CD4-positive, alpha-beta T cell treated with Interleukin-17A for 4 hours (primary cell): ENCODE results near the gene SSH2.
A peak's percentile ranks its signal among the peaks of the same experiment; 100 is the strongest.
"Not testable (repeated sequence)": the region's sequence is repeated elsewhere in the genome, so short reads cannot be mapped to it uniquely, and the experiment has no call there.

Experiments
- DNase-seq: peaks from one replicate; pipeline ENCODE4 v3.0.0-alpha.2; 2020; ENCODE audit warnings: mixed read lengths

SSH2 gene

DNA sequence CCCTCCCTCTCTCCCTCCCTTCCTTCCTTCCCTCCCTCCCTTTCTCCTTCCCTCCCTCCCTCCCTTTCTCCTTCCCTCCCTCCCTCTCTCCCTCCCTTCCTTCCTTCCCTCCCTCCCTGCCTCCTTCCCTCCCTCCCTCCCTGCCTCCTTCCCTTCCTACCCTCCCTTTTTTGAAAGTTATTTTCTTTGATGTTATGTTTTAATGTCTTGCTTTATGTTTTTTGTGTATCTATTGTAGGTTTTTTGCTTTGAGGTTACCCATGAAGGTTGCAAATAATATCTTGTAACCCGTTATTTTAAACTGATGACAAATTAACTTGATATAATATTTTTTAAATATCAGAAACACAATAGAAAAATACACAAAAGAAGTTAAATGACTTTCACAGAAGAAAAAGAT, 96.2 kb downstream of the SSH2 start:
- no peak for DNase-seq

- no peak for DNase-seq
These were observed 101.2 kb downstream of the SSH2 start for GRCh38 chr17:29828676-29829284.

GRCh38 chr17:29827179-29827578, 102.8 kb downstream of the SSH2 start:
- DNase-seq = no peak

DNA sequence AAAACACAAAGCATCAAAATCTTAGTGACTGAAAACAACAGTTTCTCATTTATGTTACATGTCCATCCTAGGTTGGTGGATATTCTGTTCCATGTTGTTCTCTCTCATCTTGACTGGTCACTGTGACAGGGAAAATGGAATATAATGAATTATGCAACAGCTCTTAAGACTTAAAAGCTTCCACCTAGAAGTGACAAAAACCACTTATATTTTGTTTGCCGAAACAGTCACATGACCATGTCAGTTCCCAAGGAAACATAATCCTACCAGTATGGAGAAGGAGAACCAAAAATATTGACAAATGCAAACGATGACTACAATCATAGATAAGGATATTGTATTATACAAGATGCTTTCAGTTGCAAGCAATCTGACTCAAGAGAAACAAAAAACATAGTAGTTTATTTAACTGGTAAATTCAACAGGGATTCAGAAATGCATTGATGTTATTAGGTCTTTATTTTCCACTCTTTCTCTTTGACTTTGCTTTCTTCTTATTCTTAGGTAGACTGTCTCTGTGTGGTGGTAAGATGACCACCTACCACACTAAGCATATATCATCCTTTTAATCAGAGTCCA, 103.8 kb downstream of the SSH2 start:
- no peak for DNase-seq

DNA sequence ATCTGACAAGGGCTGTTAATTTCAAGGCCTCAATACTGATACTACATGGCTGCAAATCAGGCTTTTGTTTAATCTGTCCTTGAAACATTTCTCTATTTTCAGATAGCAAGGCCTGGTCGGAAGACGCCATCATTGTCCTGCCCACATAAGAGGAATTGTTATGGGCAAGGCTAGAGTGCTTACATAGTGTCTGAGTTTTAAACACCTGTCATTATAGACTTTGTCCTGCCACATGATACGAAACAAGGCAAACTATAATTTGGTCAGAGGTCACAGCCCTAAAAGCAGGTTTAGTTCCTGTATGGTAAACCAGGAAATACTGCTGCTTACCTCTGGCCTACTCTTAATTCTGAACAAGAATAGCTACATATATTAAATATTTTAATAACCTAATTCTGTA, 104.4 kb downstream of the SSH2 start:
- DNase-seq = no peak

- no peak for DNase-seq
These were observed 108.1 kb downstream of the SSH2 start for GRCh38 chr17:29821897-29822296.

DNA sequence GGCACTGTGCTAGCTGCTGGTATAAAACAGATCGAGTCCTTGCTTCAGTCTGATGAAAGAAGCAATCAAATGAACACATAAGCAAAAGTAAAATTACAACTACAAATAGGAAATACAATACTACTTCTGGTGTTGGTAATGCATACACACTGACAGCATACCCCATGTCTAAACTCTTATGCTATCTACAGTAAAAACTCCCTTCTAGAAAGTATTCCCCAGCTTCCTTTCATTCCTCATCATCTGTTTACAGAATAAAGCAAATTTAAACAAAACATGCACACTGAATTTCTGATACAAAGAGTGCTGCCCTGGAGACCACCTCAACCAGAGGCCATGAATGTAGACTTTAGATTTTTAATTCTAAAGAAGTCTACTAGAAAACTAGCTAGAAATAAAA, 109.6 kb downstream of the SSH2 start:
- DNase-seq = no peak

DNA sequence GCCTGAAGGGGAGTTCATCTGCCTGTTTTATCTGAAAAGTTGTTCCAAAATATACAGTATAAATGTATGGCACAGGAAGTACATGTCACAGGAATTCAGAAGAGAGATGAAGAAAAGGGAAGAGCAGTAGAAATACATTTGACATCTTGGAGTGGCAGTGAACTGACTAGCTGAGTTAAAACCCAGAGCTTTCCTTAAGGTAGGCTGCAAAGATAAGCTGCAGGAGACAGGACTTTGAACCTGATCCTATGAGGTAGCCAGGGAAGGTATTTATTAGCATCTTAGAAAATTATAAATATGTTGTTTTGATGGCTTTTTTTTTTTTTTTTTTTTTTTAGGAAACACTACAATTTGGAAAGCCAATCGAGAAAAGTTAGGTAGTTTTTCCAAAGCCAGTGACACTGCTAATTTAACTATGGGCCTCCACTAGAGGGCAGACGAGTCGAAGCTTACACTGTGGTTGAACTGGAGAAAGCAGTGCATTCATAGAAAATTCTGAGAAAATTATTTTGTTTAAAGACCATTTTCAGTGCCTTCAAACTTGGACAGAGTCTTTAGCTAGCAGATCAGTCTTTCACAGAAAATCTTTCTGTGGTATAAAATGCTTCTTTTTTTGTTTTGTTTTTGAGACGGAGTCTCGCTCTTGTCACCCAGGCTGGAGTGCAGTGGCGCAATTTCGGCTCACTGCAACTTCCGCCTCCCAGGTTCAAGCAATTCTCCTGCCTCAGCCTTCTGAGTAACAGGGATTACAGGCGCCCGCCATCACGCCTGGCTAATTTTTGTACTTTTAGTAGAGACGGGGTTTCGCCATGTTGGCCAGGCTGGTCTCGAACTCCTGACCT, 122.3 kb downstream of the SSH2 start:
- DNase-seq = peak; percentile 81

GRCh38 chr17:29802246-29802645, 127.8 kb downstream of the SSH2 start:
- DNase-seq = no peak

DNA sequence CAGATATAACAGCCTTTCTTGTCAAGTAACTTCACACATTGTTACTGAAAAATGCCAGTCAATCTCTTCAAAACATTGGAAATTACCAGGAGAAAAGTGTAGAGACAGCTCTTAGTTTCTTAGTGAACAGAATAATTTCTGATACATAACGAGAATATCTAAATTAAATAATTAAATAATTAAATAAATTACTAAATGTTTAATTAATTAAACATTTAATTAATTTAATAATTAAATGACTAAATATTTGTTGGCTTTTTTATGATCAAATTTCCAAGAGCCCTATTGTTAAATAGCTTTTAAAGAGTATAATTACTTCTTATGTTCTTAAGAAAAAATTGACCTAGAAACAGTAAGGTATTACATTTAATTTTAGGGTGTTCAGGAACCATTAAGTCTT, 129.6 kb downstream of the SSH2 start:
- no peak for DNase-seq

- no peak for DNase-seq
These were observed 133.4 kb downstream of the SSH2 start for GRCh38 chr17:29796652-29797051.

GRCh38 chr17:29793501-29793900, 136.5 kb downstream of the SSH2 start:
- no peak for DNase-seq

GRCh38 chr17:29791336-29792080, 138.5 kb downstream of the SSH2 start:
- DNase-seq = no peak

- no peak for DNase-seq
These were observed 140.5 kb downstream of the SSH2 start for GRCh38 chr17:29789196-29790170.

GRCh38 chr17:29787995-29788394, 142.0 kb downstream of the SSH2 start:
- no peak for DNase-seq

- DNase-seq = no peak
These were observed 147.1 kb downstream of the SSH2 start for GRCh38 chr17:29782917-29783316.

GRCh38 chr17:29779812-29780190, 150.2 kb downstream of the SSH2 start:
- DNase-seq = not testable (repeated sequence)

DNA sequence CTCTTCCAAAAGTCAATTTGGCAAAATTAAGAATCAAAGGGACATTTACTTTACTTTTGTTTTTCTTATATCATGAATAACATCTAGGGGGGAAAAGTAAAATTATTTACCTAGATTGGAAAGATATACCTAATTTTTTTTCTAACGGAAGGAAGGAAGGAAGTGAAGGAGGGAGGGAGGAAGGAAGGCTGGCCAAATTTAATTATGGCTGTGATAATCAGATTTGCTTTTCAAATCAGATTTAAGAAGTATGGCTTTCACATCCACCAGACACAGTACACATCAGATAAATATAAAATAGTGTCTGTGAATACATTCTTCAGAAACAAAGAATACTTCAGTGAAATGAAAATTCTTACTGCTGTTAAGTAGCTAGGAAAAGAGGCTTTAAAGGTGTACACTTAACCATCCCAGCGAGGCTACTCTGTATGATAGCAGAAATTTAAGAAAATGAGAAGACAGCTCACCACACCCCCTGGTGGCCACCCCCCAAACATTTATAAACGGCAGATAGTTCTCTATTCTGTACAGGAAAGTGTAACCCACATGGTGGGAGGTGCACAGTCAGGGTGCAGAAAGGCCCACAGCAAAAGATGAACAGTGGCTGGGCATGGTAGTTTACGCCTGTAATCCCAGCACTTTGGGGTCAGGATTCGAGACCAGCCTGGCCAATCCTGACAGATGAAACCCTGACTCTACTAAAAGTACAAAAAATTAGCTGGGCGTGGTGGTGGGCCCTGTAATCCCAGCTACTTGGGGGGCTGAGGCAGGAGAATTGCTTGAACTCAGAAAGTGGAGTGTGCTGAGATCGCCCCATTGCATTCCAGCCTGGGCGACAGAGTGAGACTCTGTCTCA, 150.8 kb downstream of the SSH2 start:
- peak; percentile 88 for DNase-seq

DNA sequence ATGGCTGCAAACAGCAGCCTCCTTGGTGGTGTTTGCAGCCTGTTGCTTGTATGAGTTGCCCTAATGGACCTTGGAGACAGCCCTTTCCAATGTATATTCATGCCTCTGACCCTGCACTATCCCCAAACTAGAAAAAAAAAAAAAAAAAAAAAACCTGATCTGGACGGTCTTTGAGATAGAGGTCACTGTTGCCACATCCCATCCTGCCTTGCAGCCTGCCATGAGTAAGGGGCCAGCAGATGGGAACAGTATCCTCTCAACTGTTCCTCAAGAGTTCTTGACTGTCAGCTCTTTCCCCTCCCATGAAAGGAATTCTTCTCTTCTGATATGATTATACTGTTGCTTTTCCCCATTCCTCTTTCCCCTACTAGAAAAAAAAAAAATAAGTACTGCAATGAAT, 152.4 kb downstream of the SSH2 start:
- no peak for DNase-seq

- no peak for DNase-seq
These were observed 154.0 kb downstream of the SSH2 start for GRCh38 chr17:29776026-29776425.

DNA sequence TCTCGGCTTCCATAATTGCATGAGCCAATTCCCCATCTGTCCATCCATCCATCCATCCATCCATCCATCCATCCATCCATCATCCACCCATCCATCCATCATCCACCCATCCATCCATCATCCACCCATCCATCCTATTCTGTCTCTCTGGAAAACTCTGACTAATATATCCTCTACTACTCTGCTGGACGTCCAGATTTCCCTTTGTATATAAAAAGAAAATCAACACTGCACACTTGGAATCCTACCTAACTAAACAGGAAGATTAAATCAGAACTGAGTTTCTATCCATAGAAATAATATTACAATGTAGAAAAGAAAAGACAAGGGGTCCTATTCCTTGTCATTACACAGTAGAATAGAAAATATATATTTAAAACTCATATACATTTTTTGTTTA, 157.0 kb downstream of the SSH2 start:
- no peak for DNase-seq
